HEK293 (cell line): ENCODE results near the gene DTWD2.

ENCODE experiments used
- CTCF ChIA-PET: fragments of 350-600 bp; formaldehyde crosslinking; extraction: SDS; loops from one replicate; lab custom pipeline; 2021; ENCODE audit warnings: antibody characterized with exemption; lab: Yijun Ruan, JAX
- POLR2A ChIA-PET: fragments of 300-600 bp; formaldehyde crosslinking; extraction: SDS; loops from one replicate; lab custom pipeline; 2020; ENCODE audit warnings: antibody characterized with exemption, inconsistent platforms; lab: Yijun Ruan, JAX
- H3K27ac ChIP-seq: fragments of 200-500 bp; sonication (Bioruptor generic); 2 replicates; pipeline ENCODE4 v1.5.1; 2014; ENCODE audit warnings: low read depth, low read length, control low read depth, inconsistent platforms; ENCODE audit errors: extremely low read depth
- H3K36me3 ChIP-seq, 2 experiments: fragments of 200-500 bp in 1 of 2; sonication (Bioruptor generic) in 1 of 2; 1 replicate in 1 of 2; 2 replicates in 1 of 2; pipeline ENCODE4 v1.5.1; 2014 to 2017; ENCODE audit warnings: inconsistent platforms in 2 of 2, low read length in 2 of 2; ENCODE audit not compliant: control insufficient read depth in 2 of 2, insufficient read depth in 1 of 2
- H3K4me1 ChIP-seq: fragments of 200-500 bp; sonication (Bioruptor generic); 2 replicates; pipeline ENCODE4 v1.5.1; 2014; ENCODE audit warnings: mild to moderate bottlenecking, low read length, inconsistent platforms; ENCODE audit not compliant: control insufficient read depth, insufficient read depth
- H3K4me3 ChIP-seq: 2 replicates; pipeline ENCODE4 v1.5.1; 2011; ENCODE audit warnings: low read depth, mild to moderate bottlenecking, control low read depth, low read length, moderate library complexity
- H3K9me3 ChIP-seq: fragments of 200-500 bp; sonication (Bioruptor generic); 2 replicates; pipeline ENCODE4 v1.5.1; 2014; ENCODE audit warnings: low read depth, low read length, inconsistent platforms; ENCODE audit not compliant: control insufficient read depth, insufficient read depth
- BCL11B ChIP-seq: fragments of 450-650 bp; formaldehyde crosslinking; IDR thresholded peaks from 2 replicates; pipeline ENCODE4 v1.5.1; 2016; ENCODE audit warnings: low read depth, missing biosample characterization, missing genetic modification characterization
- OSR2 ChIP-seq: fragments of 450-650 bp; formaldehyde crosslinking; IDR thresholded peaks from 2 replicates; pipeline ENCODE4 v1.5.1; 2016; ENCODE audit warnings: missing biosample characterization, missing genetic modification characterization
- SETDB1 ChIP-seq: IDR thresholded peaks from one replicate; pipeline ENCODE4 v1.6.1; 2017; ENCODE audit warnings: mild to moderate bottlenecking, low read length, moderate library complexity, mixed read lengths; ENCODE audit not compliant: insufficient read length
- SP7 ChIP-seq: fragments of 450-650 bp; formaldehyde crosslinking; IDR thresholded peaks from 2 replicates; pipeline ENCODE4 v1.5.1; 2016; ENCODE audit warnings: missing biosample characterization, missing genetic modification characterization
- ZBTB7A ChIP-seq: fragments of 450-650 bp; formaldehyde crosslinking; IDR thresholded peaks from 2 replicates; pipeline ENCODE4 v1.5.1; 2016; ENCODE audit warnings: low read depth, missing biosample characterization, missing genetic modification characterization
- ZBTB8A ChIP-seq: fragments of 450-650 bp; formaldehyde crosslinking; IDR thresholded peaks from 2 replicates; pipeline ENCODE4 v1.5.1; 2016; ENCODE audit warnings: missing biosample characterization, missing genetic modification characterization
- ZEB2 ChIP-seq: fragments of 450-650 bp; formaldehyde crosslinking; IDR thresholded peaks from 2 replicates; pipeline ENCODE4 v1.5.1; 2016; ENCODE audit warnings: missing biosample characterization, missing genetic modification characterization
- ZFP41 ChIP-seq: fragments of 450-650 bp; formaldehyde crosslinking; IDR thresholded peaks from 2 replicates; pipeline ENCODE4 v1.5.1; 2016; ENCODE audit warnings: missing biosample characterization, missing genetic modification characterization, borderline replicate concordance
- ZNF140 ChIP-seq: fragments of 450-650 bp; formaldehyde crosslinking; IDR thresholded peaks from 2 replicates; pipeline ENCODE4 v1.5.1; 2016; ENCODE audit warnings: missing biosample characterization, missing genetic modification characterization
- ZNF174 ChIP-seq: fragments of 450-650 bp; formaldehyde crosslinking; IDR thresholded peaks from 2 replicates; pipeline ENCODE4 v1.5.0; 2017; ENCODE audit warnings: missing biosample characterization, mild to moderate bottlenecking, missing genetic modification characterization
- ZNF248 ChIP-seq: fragments of 450-650 bp; formaldehyde crosslinking; IDR thresholded peaks from 2 replicates; pipeline ENCODE4 v1.5.1; 2017; ENCODE audit warnings: missing biosample characterization, missing genetic modification characterization
- ZNF362 ChIP-seq: fragments of 450-650 bp; formaldehyde crosslinking; IDR thresholded peaks from 2 replicates; pipeline ENCODE4 v1.5.1; 2016; ENCODE audit warnings: missing biosample characterization, missing genetic modification characterization
- ZNF423 ChIP-seq: fragments of 450-650 bp; formaldehyde crosslinking; IDR thresholded peaks from 2 replicates; pipeline ENCODE4 v1.5.1; 2016; ENCODE audit warnings: missing biosample characterization, missing genetic modification characterization
- ZNF449 ChIP-seq: fragments of 450-650 bp; formaldehyde crosslinking; IDR thresholded peaks from 2 replicates; pipeline ENCODE4 v1.5.1; 2017; ENCODE audit warnings: missing biosample characterization, mild to moderate bottlenecking, missing genetic modification characterization, moderate library complexity
- ZNF513 ChIP-seq: fragments of 450-650 bp; IDR thresholded peaks from 2 replicates; pipeline ENCODE4 v1.5.1; 2018; ENCODE audit warnings: missing biosample characterization, missing genetic modification characterization
- ZNF561 ChIP-seq: fragments of 450-650 bp; IDR thresholded peaks from 2 replicates; pipeline ENCODE4 v1.5.1; 2018; ENCODE audit warnings: missing biosample characterization, missing genetic modification characterization, borderline replicate concordance
- ZNF626 ChIP-seq: fragments of 450-650 bp; sonication (Bioruptor Pico); formaldehyde crosslinking; IDR thresholded peaks from 2 replicates; pipeline ENCODE4 v1.5.1; 2018; ENCODE audit warnings: missing biosample characterization, missing genetic modification characterization, inconsistent platforms
- TF ChIP-seq, protein P1 (sequence below): fragments of 450-650 bp; formaldehyde crosslinking; IDR thresholded peaks from 2 replicates; pipeline ENCODE4 v1.5.1; 2016; ENCODE audit warnings: missing biosample characterization, missing genetic modification characterization
- TF ChIP-seq, protein P2 (sequence below): fragments of 450-650 bp; formaldehyde crosslinking; IDR thresholded peaks from 2 replicates; pipeline ENCODE4 v1.5.1; 2017; ENCODE audit warnings: missing biosample characterization, missing genetic modification characterization

The DTWD2 gene

DNA sequence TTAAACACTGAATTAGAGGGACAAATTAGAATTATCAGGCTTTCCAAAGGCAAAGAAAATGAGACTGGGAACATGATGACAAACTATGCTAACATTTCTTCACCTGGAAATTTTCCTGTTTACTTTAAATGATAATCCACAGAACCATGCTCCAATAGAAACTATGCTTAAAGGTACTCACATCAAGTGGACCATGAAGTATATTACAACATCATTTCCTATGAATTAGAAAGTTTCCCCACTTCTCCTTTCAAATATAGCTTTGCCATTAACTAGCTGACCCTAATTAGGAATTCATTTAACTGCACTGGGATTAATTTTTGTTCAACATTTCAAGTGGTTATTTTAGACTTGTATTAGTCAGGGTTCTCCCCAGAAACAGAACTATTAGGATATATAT lies 81.4 kb downstream of the DTWD2 start:
- no peaks in the 10 kb centered on the region for H3K4me1 ChIP-seq
- H3K9me3 ChIP-seq = no peaks in the 10 kb centered on the region
- no peak overlapping the region for H3K27ac ChIP-seq
- POLR2A ChIA-PET = no interaction called here
- TF ChIP-seq, protein P1, sequence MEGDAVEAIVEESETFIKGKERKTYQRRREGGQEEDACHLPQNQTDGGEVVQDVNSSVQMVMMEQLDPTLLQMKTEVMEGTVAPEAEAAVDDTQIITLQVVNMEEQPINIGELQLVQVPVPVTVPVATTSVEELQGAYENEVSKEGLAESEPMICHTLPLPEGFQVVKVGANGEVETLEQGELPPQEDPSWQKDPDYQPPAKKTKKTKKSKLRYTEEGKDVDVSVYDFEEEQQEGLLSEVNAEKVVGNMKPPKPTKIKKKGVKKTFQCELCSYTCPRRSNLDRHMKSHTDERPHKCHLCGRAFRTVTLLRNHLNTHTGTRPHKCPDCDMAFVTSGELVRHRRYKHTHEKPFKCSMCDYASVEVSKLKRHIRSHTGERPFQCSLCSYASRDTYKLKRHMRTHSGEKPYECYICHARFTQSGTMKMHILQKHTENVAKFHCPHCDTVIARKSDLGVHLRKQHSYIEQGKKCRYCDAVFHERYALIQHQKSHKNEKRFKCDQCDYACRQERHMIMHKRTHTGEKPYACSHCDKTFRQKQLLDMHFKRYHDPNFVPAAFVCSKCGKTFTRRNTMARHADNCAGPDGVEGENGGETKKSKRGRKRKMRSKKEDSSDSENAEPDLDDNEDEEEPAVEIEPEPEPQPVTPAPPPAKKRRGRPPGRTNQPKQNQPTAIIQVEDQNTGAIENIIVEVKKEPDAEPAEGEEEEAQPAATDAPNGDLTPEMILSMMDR (tag by site-specific recombination) = no peak
- no peak for TF ChIP-seq ZNF626
- no peak for TF ChIP-seq ZNF174 (tag by site-specific recombination)
- no peak for TF ChIP-seq BCL11B (tag by site-specific recombination)
- no peak for TF ChIP-seq SP7 (tag by site-specific recombination)
- no peak for TF ChIP-seq OSR2
- TF ChIP-seq ZEB2 (tag by site-specific recombination) = no peak
- TF ChIP-seq, protein P2, sequence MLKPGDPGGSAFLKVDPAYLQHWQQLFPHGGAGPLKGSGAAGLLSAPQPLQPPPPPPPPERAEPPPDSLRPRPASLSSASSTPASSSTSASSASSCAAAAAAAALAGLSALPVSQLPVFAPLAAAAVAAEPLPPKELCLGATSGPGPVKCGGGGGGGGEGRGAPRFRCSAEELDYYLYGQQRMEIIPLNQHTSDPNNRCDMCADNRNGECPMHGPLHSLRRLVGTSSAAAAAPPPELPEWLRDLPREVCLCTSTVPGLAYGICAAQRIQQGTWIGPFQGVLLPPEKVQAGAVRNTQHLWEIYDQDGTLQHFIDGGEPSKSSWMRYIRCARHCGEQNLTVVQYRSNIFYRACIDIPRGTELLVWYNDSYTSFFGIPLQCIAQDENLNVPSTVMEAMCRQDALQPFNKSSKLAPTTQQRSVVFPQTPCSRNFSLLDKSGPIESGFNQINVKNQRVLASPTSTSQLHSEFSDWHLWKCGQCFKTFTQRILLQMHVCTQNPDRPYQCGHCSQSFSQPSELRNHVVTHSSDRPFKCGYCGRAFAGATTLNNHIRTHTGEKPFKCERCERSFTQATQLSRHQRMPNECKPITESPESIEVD (tag by site-specific recombination) = no peak
- TF ChIP-seq ZNF362 (tag by site-specific recombination) = no peak
- no peak for TF ChIP-seq ZNF423
- no peak for TF ChIP-seq ZNF248 (tag by site-specific recombination)
- TF ChIP-seq SETDB1 = no peak
- no peak for TF ChIP-seq ZNF513 (tag by site-specific recombination)
- TF ChIP-seq ZBTB7A (tag by site-specific recombination) = no peak
- TF ChIP-seq ZNF561 (tag by site-specific recombination) = no peak
- no peak for TF ChIP-seq ZFP41 (tag by site-specific recombination)
- TF ChIP-seq ZNF140 (tag by site-specific recombination) = no peak
- no peak for TF ChIP-seq ZNF449 (tag by site-specific recombination)
- H3K36me3 ChIP-seq = no peaks in the 10 kb centered on the region
- CTCF ChIA-PET = no interaction called here
- H3K4me3 ChIP-seq = no peak overlapping the region

DNA sequence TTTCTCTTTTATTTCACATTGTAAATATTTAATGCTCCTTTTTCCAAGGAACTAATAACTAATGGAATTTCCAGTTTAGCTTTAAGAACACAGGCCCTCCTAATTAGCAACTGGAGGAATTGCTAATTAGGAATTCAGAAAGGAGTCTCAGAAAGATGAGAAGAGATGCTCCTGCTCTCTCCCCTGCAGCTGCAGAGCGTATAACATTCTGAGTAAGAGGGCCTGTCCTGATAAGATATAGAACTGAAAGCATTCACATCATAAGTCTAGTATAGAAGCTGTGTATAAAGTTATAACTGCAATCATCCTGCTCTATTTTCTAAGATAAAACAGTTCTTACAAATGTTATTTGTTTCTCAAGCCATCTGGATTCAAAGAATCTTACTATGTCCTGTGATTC lies 83.2 kb downstream of the DTWD2 start:
- TF ChIP-seq ZBTB8A (tag by site-specific recombination) = no peak
- POLR2A ChIA-PET = no interaction called here
- CTCF ChIA-PET = no interaction called here
- H3K27ac ChIP-seq = no peak overlapping the region
- H3K4me1 ChIP-seq = no peaks in the 10 kb centered on the region
- no peaks in the 10 kb centered on the region for H3K9me3 ChIP-seq
- H3K4me3 ChIP-seq = no peak overlapping the region
- no peaks in the 10 kb centered on the region for H3K36me3 ChIP-seq
